WERI-Rb-1 (cell line): ENCODE measurements around the gene WTAP.
"Not testable (repeated sequence)": the region's sequence is repeated elsewhere in the genome, so short reads cannot be mapped to it uniquely, and the experiment has no call there.

Experiments used
- DNase-seq: peaks from one replicate; pipeline ENCODE4 v3.0.0-alpha.2; 2020
- H3K27ac ChIP-seq: fragments of 250-450 bp; sonication (Bioruptor Pico); 2 replicates; pipeline ENCODE4 v1.5.1; 2020; ENCODE audit warnings: mild to moderate bottlenecking, moderate library complexity
- H3K27me3 ChIP-seq: fragments of 250-450 bp; sonication (Bioruptor Pico); 2 replicates; pipeline ENCODE4 v1.5.1; 2021; ENCODE audit warnings: mild to moderate bottlenecking, low read depth, moderate library complexity; ENCODE audit not compliant: insufficient read depth, severe bottlenecking
- H3K36me3 ChIP-seq: fragments of 250-450 bp; sonication (Bioruptor Pico); 2 replicates; pipeline ENCODE4 v1.5.1; 2020; ENCODE audit warnings: mild to moderate bottlenecking, moderate library complexity
- H3K4me3 ChIP-seq: 2 replicates; pipeline ENCODE4 v1.5.1; 2011; ENCODE audit warnings: low read depth, mild to moderate bottlenecking, control low read depth, low read length
- H3K9me3 ChIP-seq: fragments of 250-450 bp; sonication (Bioruptor Pico); 2 replicates; pipeline ENCODE4 v1.5.1; 2021; ENCODE audit warnings: mild to moderate bottlenecking, moderate library complexity; ENCODE audit not compliant: severe bottlenecking
- CTCF ChIP-seq: IDR thresholded peaks from 2 replicates; pipeline ENCODE4 v1.5.1; 2011; ENCODE audit warnings: low read depth, mild to moderate bottlenecking, control low read depth, inconsistent platforms, low read length

Gene WTAP

GRCh38 chr6:159701413-159701999 lies 25.8 kb upstream of the WTAP start:
- H3K9me3 ChIP-seq = no peaks in the 10 kb centered on the region
- no peak overlapping the region for H3K27ac ChIP-seq
- TF ChIP-seq CTCF = no peak
- H3K36me3 ChIP-seq = no peaks in the 10 kb centered on the region
- no peak overlapping the region for H3K4me3 ChIP-seq
- DNase-seq = no peak
- no peaks in the 10 kb centered on the region for H3K27me3 ChIP-seq

GRCh38 chr6:159710603-159711002 lies 16.7 kb upstream of the WTAP start:
- H3K27me3 ChIP-seq, H3K4me3 ChIP-seq, DNase-seq, H3K9me3 ChIP-seq, H3K27ac ChIP-seq, H3K36me3 ChIP-seq: not testable (repeated sequence)

GRCh38 chr6:159712389-159712788 lies 14.9 kb upstream of the WTAP start:
- H3K9me3 ChIP-seq, H3K4me3 ChIP-seq, H3K27me3 ChIP-seq: not testable (repeated sequence)

GRCh38 chr6:159713984-159714383 lies 13.3 kb upstream of the WTAP start:
- Histone ChIP-seq H3K36me3 (peaks cover 3% of the 10 kb centered on the region; the same call in 1 of the 2 replicates), H3K4me3 (no peak overlapping the region), H3K9me3 (no peaks in the 10 kb centered on the region), H3K27me3 (no peaks in the 10 kb centered on the region), H3K27ac (peak overlapping the region; percentile 59)
- TF ChIP-seq CTCF = no peak
- peak; percentile 71 for DNase-seq

More at GRCh38 chr6:159712389-159712788, 14.9 kb upstream of the WTAP start:
- not testable (repeated sequence) for H3K36me3 ChIP-seq, DNase-seq, H3K27ac ChIP-seq

GRCh38 chr6:159714404-159714803 lies 12.9 kb upstream of the WTAP start:
- Histone ChIP-seq H3K36me3 (peaks cover 3% of the 10 kb centered on the region; the same call in 1 of the 2 replicates), H3K27me3 (no peaks in the 10 kb centered on the region), H3K9me3 (no peaks in the 10 kb centered on the region), H3K27ac (peak overlapping the region; percentile 59), H3K4me3 (no peak overlapping the region)
- no peak for TF ChIP-seq CTCF
- no peak for DNase-seq

- Histone ChIP-seq H3K36me3 (peaks cover 3% of the 10 kb centered on the region; the same call in 1 of the 2 replicates), H3K27ac (peak overlapping the region; percentile 59), H3K27me3 (no peaks in the 10 kb centered on the region), H3K9me3 (no peaks in the 10 kb centered on the region), H3K4me3 (no peak overlapping the region)
- no peak for DNase-seq
- no peak for TF ChIP-seq CTCF
Measured at GRCh38 chr6:159715166-159715565, 12.1 kb upstream of the WTAP start.

- Histone ChIP-seq H3K27me3 (no peaks in the 10 kb centered on the region), H3K27ac (no peak overlapping the region; the same call in 1 of the 2 replicates), H3K36me3 (peaks cover 3% of the 10 kb centered on the region; the same call in 1 of the 2 replicates), H3K4me3 (no peak overlapping the region), H3K9me3 (no peaks in the 10 kb centered on the region)
- TF ChIP-seq CTCF = no peak
- DNase-seq = no peak
Measured at GRCh38 chr6:159715605-159716004, 11.7 kb upstream of the WTAP start.
